HepG2 (cell line): ENCODE data around the gene C2orf76. TPM values are rescaled to one million over a fixed set of nuclear protein-coding genes. Genes with fewer than 3 reads are reported as not detected.

Experiments
- ATAD3A ChIP-seq: sonication (generic); formaldehyde crosslinking; IDR thresholded peaks from 2 replicates; pipeline ENCODE4 v1.4.0; 2020; ENCODE audit warnings: missing genetic modification reagents
- ATF6 ChIP-seq: sonication (generic); formaldehyde crosslinking; conservative IDR thresholded peaks from 2 replicates; pipeline ENCODE4 v1.4.0; 2020; ENCODE audit warnings: missing genetic modification reagents
- DRAP1 ChIP-seq: IDR thresholded peaks from 2 replicates; pipeline ENCODE4 v1.6.1; 2016; ENCODE audit warnings: missing genetic modification reagents, missing compliant biosample characterization
- FOXP4 ChIP-seq: sonication (generic); formaldehyde crosslinking; IDR thresholded peaks from 2 replicates; pipeline ENCODE4 v1.4.0; 2020; ENCODE audit warnings: missing genetic modification reagents
- HOXA3 ChIP-seq: sonication (generic); formaldehyde crosslinking; IDR thresholded peaks from 2 replicates; pipeline ENCODE4 v1.5.0; 2020; ENCODE audit warnings: missing genetic modification reagents
- MAFK ChIP-seq, 2 experiments: IDR thresholded peaks in 1 of 2; conservative IDR thresholded peaks in 1 of 2; 2 replicates each; pipeline ENCODE4 v1.6.1; 2011; ENCODE audit warnings: improper control_type of control experiment in 2 of 2, low read length in 2 of 2
- POLR2AphosphoS5 ChIP-seq: IDR thresholded peaks from 2 replicates; pipeline ENCODE4 v1.6.1; 2012; ENCODE audit warnings: low read depth, low read length
- RAD21 ChIP-seq: fragments of 450-650 bp; formaldehyde crosslinking; IDR thresholded peaks from 2 replicates; pipeline ENCODE4 v1.5.0; 2020; ENCODE audit warnings: mild to moderate bottlenecking
- SIX1 ChIP-seq: sonication (generic); formaldehyde crosslinking; IDR thresholded peaks from 2 replicates; pipeline ENCODE4 v1.4.0; 2020; ENCODE audit warnings: missing genetic modification reagents, borderline replicate concordance
- SPEN ChIP-seq: sonication (generic); formaldehyde crosslinking; IDR thresholded peaks from 2 replicates; pipeline ENCODE4 v1.5.1; 2020; ENCODE audit warnings: low read depth, mild to moderate bottlenecking, missing genetic modification reagents
- TBX2 ChIP-seq: sonication (generic); formaldehyde crosslinking; IDR thresholded peaks from 2 replicates; pipeline ENCODE4 v1.5.0; 2020; ENCODE audit warnings: missing genetic modification reagents, mild to moderate bottlenecking, borderline replicate concordance
- TEAD2 ChIP-seq: sonication (generic); formaldehyde crosslinking; IDR thresholded peaks from 2 replicates; pipeline ENCODE4 v1.9.0; 2021; ENCODE audit warnings: missing genetic modification reagents
- ZBTB26 ChIP-seq: IDR thresholded peaks from 2 replicates; pipeline ENCODE4 v1.6.1; 2016; ENCODE audit warnings: missing compliant biosample characterization, missing genetic modification reagents, borderline replicate concordance
- ZBTB8A ChIP-seq: sonication (generic); formaldehyde crosslinking; IDR thresholded peaks from 2 replicates; pipeline ENCODE4 v1.4.0; 2020; ENCODE audit warnings: mild to moderate bottlenecking, low read depth, missing genetic modification reagents, borderline replicate concordance
- ZFY ChIP-seq: sonication (generic); formaldehyde crosslinking; IDR thresholded peaks from 2 replicates; pipeline ENCODE4 v1.4.0; 2020; ENCODE audit warnings: missing genetic modification reagents
- ZNF263 ChIP-seq: sonication (generic); formaldehyde crosslinking; IDR thresholded peaks from 2 replicates; pipeline ENCODE4 v1.4.0; 2020; ENCODE audit warnings: missing genetic modification reagents
- ZNF337 ChIP-seq: sonication (generic); formaldehyde crosslinking; IDR thresholded peaks from 2 replicates; pipeline ENCODE4 v1.5.1; 2020; ENCODE audit warnings: missing genetic modification reagents, low read depth, mild to moderate bottlenecking, borderline replicate concordance
- ZNF501 ChIP-seq: sonication (generic); formaldehyde crosslinking; IDR thresholded peaks from 2 replicates; pipeline ENCODE4 v1.5.1; 2020; ENCODE audit warnings: mild to moderate bottlenecking, moderate library complexity, missing genetic modification reagents
- polyA plus RNA-seq, 8 experiments: library from polyadenylated mRNA; depleted of rRNA in 3 of 8; stranded (reverse) in 7 of 8; unstranded in 1 of 8; fragments of >200 nt; fragmentation: Illumina TruSeq in 4 of 8; extraction: Trizol in 4 of 8; gene quantifications; 2 replicates each; pipeline versions ENCODE4 v1.2.1 to v1.2.3, GENCODE V29; 2011 to 2016; ENCODE audit warnings: low read depth in 4 of 8, missing spikeins in 1 of 8, mixed read lengths in 1 of 8; ENCODE audit not compliant: insufficient read depth in 1 of 8
- total RNA-seq, 5 experiments: library from RNA; depleted of rRNA; stranded (reverse); fragments of >200 nt; fragmentation: Illumina TruSeq; extraction: Trizol; gene quantifications; 2 replicates each; pipeline ENCODE4 v1.2.3, GENCODE V29; 2016; ENCODE audit warnings: low read depth in 1 of 5
- TF ChIP-seq, protein P1 (sequence below): IDR thresholded peaks from 2 replicates; pipeline ENCODE4 v1.6.1; 2016; ENCODE audit warnings: control low read depth
- TF ChIP-seq, protein P2 (sequence below): sonication (generic); formaldehyde crosslinking; IDR thresholded peaks from 2 replicates; pipeline ENCODE4 v1.4.0; 2020; ENCODE audit warnings: missing genetic modification reagents, borderline replicate concordance

The C2orf76 gene
- total and polyA plus RNA-seq, 2 of the 13 experiments (the other 11 are each of a cell fraction or from before 2014, with no cell fraction given), result 7.7 to 8.5 TPM

DNA sequence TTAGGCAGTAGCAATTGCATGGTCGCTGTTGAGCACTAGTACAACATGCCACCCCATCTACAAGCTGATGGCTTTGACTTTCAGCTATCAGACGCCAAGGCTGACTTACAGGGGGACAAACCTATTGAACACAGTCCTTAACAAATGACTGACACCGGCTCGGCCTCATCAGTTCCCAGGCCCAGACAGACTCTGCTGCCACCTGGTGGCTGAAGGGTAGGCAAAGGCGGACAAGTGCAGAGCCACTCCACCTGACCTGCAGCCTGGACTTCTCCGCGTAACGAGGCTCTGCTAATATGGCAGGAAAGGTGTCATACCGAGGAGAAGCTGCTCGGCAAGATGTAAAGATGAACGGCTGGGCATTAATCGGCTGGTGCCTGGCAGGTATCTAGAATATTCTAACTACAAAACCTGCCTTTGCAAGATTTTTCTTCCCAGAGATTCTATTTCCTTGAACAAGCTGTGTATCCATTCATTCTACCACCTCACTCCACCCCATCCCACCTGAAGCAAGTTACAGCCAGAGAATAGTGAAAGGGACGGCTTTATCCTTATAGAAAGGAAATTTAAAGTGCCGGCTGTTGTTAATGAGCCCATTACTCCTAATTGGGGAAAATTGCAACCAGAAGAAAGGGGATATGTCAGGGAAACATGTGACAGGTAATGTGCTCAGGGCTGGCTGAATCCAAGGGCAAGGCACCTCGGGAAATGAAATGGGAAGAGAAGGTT, 75.6 kb downstream of the C2orf76 start (continued):
- 0 out of 2 replicates have a peak, but pooled peaks have one; percentile 34 for TF ChIP-seq DRAP1 (CRISPR knock-in tag)
- TF ChIP-seq RAD21 (CRISPR knock-in tag), result peak; percentile 84
- TF ChIP-seq FOXP4, result no peak
- TF ChIP-seq TEAD2 (CRISPR knock-in tag), result no peak
- no peak for TF ChIP-seq ZNF337 (CRISPR knock-in tag)
- TF ChIP-seq SPEN (CRISPR knock-in tag), result 0 out of 2 replicates have a peak, but pooled peaks have one; percentile 47
- TF ChIP-seq ZNF501 (CRISPR knock-in tag), result 0 out of 2 replicates have a peak, but pooled peaks have one; percentile 10
- TF ChIP-seq ATAD3A (CRISPR knock-in tag), result no peak
- TF ChIP-seq SIX1, result no peak
- 0 out of 2 replicates have a peak, but pooled peaks have one; percentile 31 for TF ChIP-seq ZNF263 (CRISPR knock-in tag)
- no peak for TF ChIP-seq POLR2AphosphoS5
- TF ChIP-seq MAFK (conservative IDR thresholded peaks at IDR 0.05 in 1 of 2, IDR thresholded peaks at IDR 0.05 in 1 of 2; ENCODE audit: low read length in 2 of 2), result no peak
- no peak; the same call in 1 of the 2 replicates for TF ChIP-seq TBX2 (CRISPR knock-in tag)
- TF ChIP-seq ZBTB26 (CRISPR knock-in tag), result peak; percentile 59
- no peak for TF ChIP-seq ATF6 (CRISPR knock-in tag)
- TF ChIP-seq, protein P1, sequence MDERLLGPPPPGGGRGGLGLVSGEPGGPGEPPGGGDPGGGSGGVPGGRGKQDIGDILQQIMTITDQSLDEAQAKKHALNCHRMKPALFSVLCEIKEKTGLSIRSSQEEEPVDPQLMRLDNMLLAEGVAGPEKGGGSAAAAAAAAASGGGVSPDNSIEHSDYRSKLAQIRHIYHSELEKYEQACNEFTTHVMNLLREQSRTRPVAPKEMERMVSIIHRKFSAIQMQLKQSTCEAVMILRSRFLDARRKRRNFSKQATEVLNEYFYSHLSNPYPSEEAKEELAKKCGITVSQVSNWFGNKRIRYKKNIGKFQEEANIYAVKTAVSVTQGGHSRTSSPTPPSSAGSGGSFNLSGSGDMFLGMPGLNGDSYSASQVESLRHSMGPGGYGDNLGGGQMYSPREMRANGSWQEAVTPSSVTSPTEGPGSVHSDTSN (CRISPR knock-in tag), result peak; percentile 75
- TF ChIP-seq HOXA3 (CRISPR knock-in tag), result peak; percentile 43; the same call in 1 of the 2 replicates
- TF ChIP-seq, protein P2, sequence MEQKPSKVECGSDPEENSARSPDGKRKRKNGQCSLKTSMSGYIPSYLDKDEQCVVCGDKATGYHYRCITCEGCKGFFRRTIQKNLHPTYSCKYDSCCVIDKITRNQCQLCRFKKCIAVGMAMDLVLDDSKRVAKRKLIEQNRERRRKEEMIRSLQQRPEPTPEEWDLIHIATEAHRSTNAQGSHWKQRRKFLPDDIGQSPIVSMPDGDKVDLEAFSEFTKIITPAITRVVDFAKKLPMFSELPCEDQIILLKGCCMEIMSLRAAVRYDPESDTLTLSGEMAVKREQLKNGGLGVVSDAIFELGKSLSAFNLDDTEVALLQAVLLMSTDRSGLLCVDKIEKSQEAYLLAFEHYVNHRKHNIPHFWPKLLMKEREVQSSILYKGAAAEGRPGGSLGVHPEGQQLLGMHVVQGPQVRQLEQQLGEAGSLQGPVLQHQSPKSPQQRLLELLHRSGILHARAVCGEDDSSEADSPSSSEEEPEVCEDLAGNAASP (CRISPR knock-in tag), result peak; percentile 45; the same call in 1 of the 2 replicates
- no peak for TF ChIP-seq ZBTB8A (CRISPR knock-in tag)
- peak; percentile 44; the same call in 1 of the 2 replicates for TF ChIP-seq ZFY (CRISPR knock-in tag)
